ENCODE measurements around the gene SHMT2.

- no peak for TF ChIP-seq CTCF (IDR thresholded peaks at IDR 0.05; ENCODE audit: low read depth, low read length)
- no peak for TF ChIP-seq MYC (IDR thresholded peaks at IDR 0.05; ENCODE audit: low read depth, low read length)
- TF ChIP-seq POLR2A (IDR thresholded peaks at IDR 0.05; ENCODE audit: extremely low read depth, insufficient read length): no peak
Measured at GRCh38 chr12:57196956-57197355, 32.6 kb upstream of the SHMT2 start.

Data from NB4 (cell line).